ENCODE measurements around the gene RPS6KA1. TPM values are rescaled to one million over a fixed set of nuclear protein-coding genes. Genes with fewer than 3 reads are reported as not detected.

The RPS6KA1 gene
- total and polyA plus RNA-seq, 10 of the 15 experiments (the other 5 are each of a cell fraction or from before 2014, with no cell fraction given) = 5.0 to 136 (median 91.5) TPM

GRCh38 chr1:26550946-26551345 is 21.4 kb downstream of the RPS6KA1 start:
- H3K79me2 ChIP-seq (ENCODE audit: control insufficient read depth, insufficient read depth, low read length) = peaks cover 29% of the 10 kb centered on the region
- CTCF ChIA-PET = interaction anchor here (0.7 to 2.2 kb wide), 3 partner anchors 10 to 51 kb away, joined by 4 to 13 read pairs (median 5); no protein-coding TSS in a partner anchor
- BruUV-seq (replicated peaks) = no TSS peak
- no peaks in the 10 kb centered on the region for H3K9me3 ChIP-seq (replicated peaks; ENCODE audit: control insufficient read depth, insufficient read depth, low read length)
- H3K36me3 ChIP-seq (ENCODE audit: control insufficient read depth in 2 of 2, insufficient read depth in 2 of 2, low read length in 1 of 2) = peaks cover 30 to 35% of the 10 kb centered on the region in 2 experiments
- FAIRE-seq = no peak
- RAD21 ChIA-PET (ENCODE audit: unreplicated experiment) = interaction anchor here (1.0 kb wide), 1 partner anchor 13 kb away, joined by 3 read pairs; no protein-coding TSS in a partner anchor
- SMC1A ChIA-PET (ENCODE audit: uncharacterized antibody, unreplicated experiment) = interaction anchor here (0.7 to 1.2 kb wide), 2 partner anchors 13 to 29 kb away, joined by 3 to 4 read pairs; no protein-coding TSS in a partner anchor
- no peak overlapping the region for H3K9ac ChIP-seq (ENCODE audit: control insufficient read depth, insufficient read depth, low read length)
- POLR2A ChIA-PET = interaction anchor here (0.6 to 2.1 kb wide), 2 partner anchors 13 to 40 kb away, joined by 5 to 7 read pairs; no protein-coding TSS in a partner anchor
- no peak overlapping the region for H3K4me3 ChIP-seq
- intact Hi-C loops (cut with micrococcal nuclease; ENCODE audit: unreplicated experiment) = no loop called here
- H3K4me2 ChIP-seq (ENCODE audit: control insufficient read depth, insufficient read depth) = no peak overlapping the region
- DNase-seq (ENCODE audit: low read depth, low spot score) = no peak
- H2AFZ ChIP-seq (ENCODE audit: control insufficient read depth, low read depth, low read length) = no peak overlapping the region
- WGBS (ENCODE audit: insufficient coverage, insufficient replicate concordance, low lambda C conversion rate, missing lambda C conversion rate) = 98% methylated on average over 3 of the region's 3 CpGs
- H4K20me1 ChIP-seq (ENCODE audit: control insufficient read depth, insufficient read depth) = no peaks in the 10 kb centered on the region
- in situ Hi-C loops (cut with MboI) = no loop called here
- ATAC-seq = no peak
- H3K27ac ChIP-seq (ENCODE audit: control insufficient read depth, insufficient read depth) = no peak overlapping the region
- no peaks in the 10 kb centered on the region for H3K27me3 ChIP-seq (replicated peaks in 1 of 2; ENCODE audit: control insufficient read depth in 2 of 2, insufficient read depth in 2 of 2, low read length in 1 of 2)
- peaks cover 16% of the 10 kb centered on the region for H3K4me1 ChIP-seq (ENCODE audit: control insufficient read depth, insufficient read depth, low read length)
- TF ChIP-seq RBBP5 (conservative IDR thresholded peaks at IDR 0.05) (no peak), IKZF1 (conservative IDR thresholded peaks at IDR 0.05) (no peak), SP1 (IDR thresholded peaks at IDR 0.05; ENCODE audit: low read depth, low read length) (no peak), RUNX3 (IDR thresholded peaks at IDR 0.05; ENCODE audit: low read length) (no peak), EZH2 (IDR thresholded peaks at IDR 0.05; ENCODE audit: borderline replicate concordance, control insufficient read depth, low read depth, low read length) (no peak), ELK1 (IDR thresholded peaks at IDR 0.05; ENCODE audit: low read depth, low read length) (no peak), ZNF592 (IDR thresholded peaks at IDR 0.05) (no peak), TCF12 (IDR thresholded peaks at IDR 0.05; ENCODE audit: low read depth, low read length) (no peak), STAT1 (conservative IDR thresholded peaks at IDR 0.05) (no peak), SMAD5 (IDR thresholded peaks at IDR 0.05; ENCODE audit: low read depth) (no peak), E4F1 (IDR thresholded peaks at IDR 0.05; ENCODE audit: borderline replicate concordance, partially characterized antibody) (no peak), KLF5 (IDR thresholded peaks at IDR 0.05; ENCODE audit: partially characterized antibody) (no peak), GABPA (IDR thresholded peaks at IDR 0.05; ENCODE audit: low read depth) (no peak), TBL1XR1 (IDR thresholded peaks at IDR 0.05; ENCODE audit: low read depth, low read length) (no peak), NRF1 (conservative IDR thresholded peaks at IDR 0.05; ENCODE audit: low read depth, low read length) (no peak)
